ENCODE measurements around the gene MMP23B.

MMP23B gene

DNA sequence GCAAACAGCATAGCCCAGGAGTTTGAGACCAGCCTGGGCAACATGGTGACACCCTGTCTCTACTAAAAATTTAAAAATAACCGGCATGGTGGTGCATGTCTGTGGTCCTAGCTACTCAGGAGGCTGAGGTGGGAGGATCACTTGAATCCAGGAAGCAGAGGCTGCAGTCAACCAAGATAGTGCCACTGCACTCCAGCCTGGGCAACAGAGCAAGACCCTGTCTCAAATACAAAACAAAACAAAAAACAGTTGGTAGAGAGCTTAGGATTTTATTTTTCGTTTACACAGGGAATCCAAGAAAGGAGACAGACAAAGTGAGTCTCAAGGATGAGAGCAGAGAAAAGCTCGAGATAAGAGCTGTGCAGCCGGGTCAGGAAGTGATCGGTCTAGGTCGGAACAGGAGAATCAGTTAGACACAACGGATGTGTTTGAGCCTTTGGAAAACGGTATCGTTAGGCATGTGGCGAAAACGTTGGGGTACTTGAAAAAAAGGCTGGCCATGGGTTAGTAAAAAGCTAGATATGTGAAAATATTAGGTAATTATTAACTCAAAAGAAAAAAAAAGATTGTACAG, 18.4 kb upstream of the MMP23B start:
- Histone ChIP-seq H3K4me1 (ENCODE audit: control insufficient read depth in 1 of 2, insufficient read depth in 2 of 2, low read length in 2 of 2) (peaks cover 19 to 28% of the 10 kb centered on the region in 2 donors), H3K27ac (ENCODE audit: low read depth, low read length) (no peak overlapping the region), H3K36me3 (ENCODE audit: control insufficient read depth in 1 of 2, insufficient read depth in 2 of 2, low read length in 2 of 2) (peaks cover 0 to 8% of the 10 kb centered on the region in 2 donors), H3K9me3 (ENCODE audit: control insufficient read depth in 1 of 2, low read length in 2 of 2) (no peaks in the 10 kb centered on the region), H3K27me3 (ENCODE audit: control insufficient read depth in 1 of 2, insufficient read depth in 2 of 2, low read length in 2 of 2) (no peaks in the 10 kb centered on the region), H3K9ac (ENCODE audit: low read depth in 1 of 2, low read length in 2 of 2) (peak overlapping the region; percentile 29 to 94), H3K4me3 (ENCODE audit: low read depth in 1 of 2, low read length in 2 of 2) (peak overlapping the region; percentile 84 to 91)

DNA sequence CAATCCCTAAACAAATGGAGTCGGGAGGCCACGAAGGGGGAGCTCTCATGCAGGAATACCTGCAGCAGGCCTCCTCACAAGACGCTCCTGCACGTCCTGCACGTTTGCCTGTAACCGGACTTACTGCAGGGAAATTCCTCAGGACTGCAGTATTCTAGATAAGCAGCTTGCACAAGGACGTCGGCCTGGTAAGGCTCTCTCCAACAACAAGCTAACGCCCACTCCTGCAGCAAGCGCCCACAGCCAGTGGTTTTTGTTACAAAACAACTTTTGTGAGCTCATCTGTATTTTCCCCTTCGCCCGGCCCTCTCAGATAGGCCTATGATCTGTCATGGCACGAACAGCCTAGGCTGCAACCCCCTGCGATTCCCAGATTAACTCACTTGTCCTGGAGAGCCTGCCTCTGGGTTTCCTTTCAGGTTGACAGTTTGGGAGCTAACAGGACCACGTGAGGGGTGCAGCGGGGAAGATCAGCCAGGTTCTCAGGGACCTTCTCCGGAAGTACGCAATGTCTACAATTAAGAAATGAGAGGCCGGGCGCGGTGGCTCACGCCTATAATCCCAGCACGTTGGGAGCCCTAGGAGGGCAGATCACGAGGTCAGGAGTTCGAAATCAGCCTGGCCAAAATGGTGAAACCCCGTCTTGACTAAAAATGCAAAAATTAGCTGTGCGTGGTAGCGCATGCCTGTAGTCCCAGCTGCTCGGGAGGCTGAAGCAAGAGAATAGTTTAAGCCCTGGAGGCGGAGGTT, 17.6 kb upstream of the MMP23B start:
- Histone ChIP-seq H3K4me1 (ENCODE audit: control insufficient read depth in 1 of 2, insufficient read depth in 2 of 2, low read length in 2 of 2) (peaks cover 19 to 28% of the 10 kb centered on the region in 2 donors), H3K27me3 (ENCODE audit: control insufficient read depth in 1 of 2, insufficient read depth in 2 of 2, low read length in 2 of 2) (no peaks in the 10 kb centered on the region), H3K9me3 (ENCODE audit: control insufficient read depth in 1 of 2, low read length in 2 of 2) (no peaks in the 10 kb centered on the region), H3K4me3 (ENCODE audit: low read depth in 1 of 2, low read length in 2 of 2) (peak overlapping the region; percentile 84 to 91), H3K36me3 (ENCODE audit: control insufficient read depth in 1 of 2, insufficient read depth in 2 of 2, low read length in 2 of 2) (peaks cover 0 to 8% of the 10 kb centered on the region in 2 donors), H3K27ac (ENCODE audit: low read depth, low read length) (no peak overlapping the region), H3K9ac (ENCODE audit: low read depth in 1 of 2, low read length in 2 of 2) (peak overlapping the region; percentile 29 to 94)

DNA sequence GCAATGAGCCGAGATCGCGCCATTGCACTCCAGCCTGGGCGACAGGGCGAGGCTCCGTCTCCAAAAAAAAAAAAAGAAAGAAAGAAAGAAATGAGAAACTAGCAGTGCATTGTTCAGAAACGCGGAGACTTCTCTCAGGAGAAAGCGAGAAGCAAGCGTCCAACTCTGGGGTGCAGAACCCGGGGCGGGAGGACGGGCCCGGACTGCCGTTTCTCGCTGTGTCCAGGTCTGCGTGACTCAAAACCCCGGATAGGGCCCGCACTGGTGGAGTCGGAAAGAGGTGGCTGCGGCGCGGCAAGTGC, 17.1 kb upstream of the MMP23B start:
- Histone ChIP-seq H3K9ac (ENCODE audit: low read depth in 1 of 2, low read length in 2 of 2) (peak overlapping the region; percentile 13 to 94), H3K27me3 (ENCODE audit: control insufficient read depth in 1 of 2, insufficient read depth in 2 of 2, low read length in 2 of 2) (no peaks in the 10 kb centered on the region), H3K4me1 (ENCODE audit: control insufficient read depth in 1 of 2, insufficient read depth in 2 of 2, low read length in 2 of 2) (peaks cover 19 to 28% of the 10 kb centered on the region in 2 donors), H3K9me3 (ENCODE audit: control insufficient read depth in 1 of 2, low read length in 2 of 2) (no peaks in the 10 kb centered on the region), H3K27ac (ENCODE audit: low read depth, low read length) (peak overlapping the region; percentile 44), H3K36me3 (ENCODE audit: control insufficient read depth in 1 of 2, insufficient read depth in 2 of 2, low read length in 2 of 2) (peaks cover 0 to 8% of the 10 kb centered on the region in 2 donors), H3K4me3 (ENCODE audit: low read depth in 1 of 2, low read length in 2 of 2) (peak overlapping the region; percentile 84 to 91)

DNA sequence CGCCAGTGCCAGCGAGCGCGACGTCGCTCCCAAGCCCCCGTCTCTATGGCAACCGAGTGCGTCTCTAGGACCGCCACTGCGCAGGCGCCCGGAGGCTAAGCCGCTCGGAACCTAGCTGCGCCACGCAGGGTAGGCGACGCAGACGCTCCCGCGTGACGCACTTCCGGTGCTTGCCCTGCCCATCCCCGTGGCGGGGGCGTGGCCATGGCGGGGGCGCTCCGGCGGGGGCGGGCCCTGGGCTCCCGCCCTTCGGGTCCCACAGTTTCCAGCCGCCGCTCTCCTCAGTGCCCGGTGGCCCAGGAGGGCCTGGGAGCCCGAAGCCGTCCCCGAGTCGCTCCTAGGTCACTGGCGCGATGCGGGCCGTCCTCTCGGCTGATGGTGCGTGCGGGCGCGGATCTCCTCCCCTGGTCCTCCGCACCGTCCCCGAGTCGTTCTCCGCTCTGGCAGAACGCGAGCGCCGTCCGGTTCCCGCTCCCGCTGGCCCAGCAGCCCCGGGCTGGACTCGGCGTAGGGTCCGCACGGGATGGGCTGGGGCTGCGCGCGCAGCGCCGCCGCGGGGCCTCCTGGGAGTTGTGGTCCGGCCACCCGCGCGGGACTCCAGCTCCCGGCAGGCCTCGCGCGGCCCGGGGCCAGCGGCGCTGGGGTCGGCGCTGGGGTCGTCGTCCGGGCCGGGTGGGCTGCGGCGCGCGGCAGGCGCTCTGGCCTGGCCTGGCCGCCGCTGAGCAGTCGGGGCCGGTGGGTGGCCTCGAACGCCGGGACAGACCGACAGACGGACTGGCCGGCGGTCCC, 16.5 kb upstream of the MMP23B start, which contains the start of gene MIB2:
Gene MIB2 (plus strand): TSS at position 245 of the 789 bp plus-strand sequence. CDS start 7,953 bp downstream, outside the sequence.
- H3K27me3 ChIP-seq (ENCODE audit: control insufficient read depth in 1 of 2, insufficient read depth in 2 of 2, low read length in 2 of 2): no peaks in the 10 kb centered on the region
- no peaks in the 10 kb centered on the region for H3K9me3 ChIP-seq (ENCODE audit: control insufficient read depth in 1 of 2, low read length in 2 of 2)
- peak within 1 kb of the TSS; percentile 94 for H3K9ac ChIP-seq (ENCODE audit: low read depth in 1 of 2, low read length in 2 of 2)
- peaks cover 0 to 8% of the 10 kb centered on the region in 2 donors for H3K36me3 ChIP-seq (ENCODE audit: control insufficient read depth in 1 of 2, insufficient read depth in 2 of 2, low read length in 2 of 2)
- H3K27ac ChIP-seq (ENCODE audit: low read depth, low read length): peak within 1 kb of the TSS; percentile 100
- H3K4me3 ChIP-seq (ENCODE audit: low read depth in 1 of 2, low read length in 2 of 2): peak within 1 kb of the TSS; percentile 84 to 91
- H3K4me1 ChIP-seq (ENCODE audit: control insufficient read depth in 1 of 2, insufficient read depth in 2 of 2, low read length in 2 of 2): peaks cover 19 to 28% of the 10 kb centered on the region in 2 donors

DNA sequence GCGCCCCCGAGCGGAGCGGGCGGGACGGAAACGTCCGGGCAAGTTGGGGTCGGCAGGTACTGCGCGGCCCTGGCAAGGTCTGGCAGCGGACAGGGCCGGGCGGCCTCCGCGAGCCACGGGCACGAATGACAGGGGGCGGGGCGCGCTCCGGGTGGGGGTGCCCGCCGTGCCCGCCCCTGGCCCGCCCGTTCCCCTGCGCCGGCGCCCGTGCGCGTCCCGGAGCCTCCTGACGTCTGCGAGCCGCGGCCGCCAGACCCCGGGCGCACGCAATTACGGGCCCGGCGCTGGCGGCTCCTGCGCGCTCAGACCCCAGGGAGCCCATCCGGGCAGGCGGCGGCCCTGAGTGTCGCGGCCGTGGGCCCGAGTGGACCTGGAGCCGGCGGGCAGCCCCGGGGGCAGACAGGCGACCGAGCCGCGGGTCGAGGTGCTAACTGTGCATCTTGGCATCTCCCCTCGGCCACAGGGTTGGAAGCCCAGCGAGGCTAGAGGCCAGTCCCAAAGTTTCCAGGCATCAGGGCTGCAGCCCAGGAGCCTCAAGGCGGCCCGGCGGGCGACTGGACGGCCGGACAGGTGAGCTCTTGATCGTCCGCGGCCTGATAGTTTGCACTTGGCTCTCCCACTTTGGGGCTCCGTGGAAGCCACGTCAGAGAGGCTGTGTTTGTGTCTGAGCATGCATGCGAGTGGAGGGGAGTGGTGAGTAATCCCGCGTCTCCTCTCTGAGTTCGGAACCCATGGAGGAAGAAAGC, 15.8 kb upstream of the MMP23B start:
- Histone ChIP-seq H3K4me1 (ENCODE audit: control insufficient read depth in 1 of 2, insufficient read depth in 2 of 2, low read length in 2 of 2) (peaks cover 19 to 28% of the 10 kb centered on the region in 2 donors), H3K27ac (ENCODE audit: low read depth, low read length) (peak overlapping the region; percentile 69), H3K27me3 (ENCODE audit: control insufficient read depth in 1 of 2, insufficient read depth in 2 of 2, low read length in 2 of 2) (no peaks in the 10 kb centered on the region), H3K9ac (ENCODE audit: low read depth in 1 of 2, low read length in 2 of 2) (peak overlapping the region; percentile 48 to 94), H3K4me3 (ENCODE audit: low read depth in 1 of 2, low read length in 2 of 2) (peak overlapping the region; percentile 84 to 91), H3K36me3 (ENCODE audit: control insufficient read depth in 1 of 2, insufficient read depth in 2 of 2, low read length in 2 of 2) (peaks cover 0 to 8% of the 10 kb centered on the region in 2 donors), H3K9me3 (ENCODE audit: control insufficient read depth in 1 of 2, low read length in 2 of 2) (no peaks in the 10 kb centered on the region)

DNA sequence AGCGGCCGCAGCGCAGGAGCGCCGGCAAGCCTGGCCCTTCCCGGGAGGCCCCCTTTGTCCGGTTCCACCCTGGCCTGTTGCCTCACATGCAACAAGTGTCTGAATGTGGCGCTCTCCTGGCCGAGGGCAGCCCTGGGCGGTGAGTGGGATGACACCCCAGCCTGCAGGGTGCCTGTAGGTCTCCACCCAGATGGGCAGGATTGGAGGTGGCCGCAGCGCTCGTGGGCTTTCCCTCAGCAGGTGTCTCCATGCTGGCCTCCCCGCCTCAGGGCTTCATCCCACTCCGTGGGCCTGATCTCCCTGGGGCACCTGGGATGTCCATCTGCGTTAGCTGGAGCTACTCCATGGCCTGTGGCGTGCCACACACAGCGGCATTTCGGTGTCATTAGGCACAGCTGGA, 15.1 kb upstream of the MMP23B start:
- H3K4me1 ChIP-seq (ENCODE audit: control insufficient read depth in 1 of 2, insufficient read depth in 2 of 2, low read length in 2 of 2): peaks cover 19 to 28% of the 10 kb centered on the region in 2 donors
- no peaks in the 10 kb centered on the region for H3K9me3 ChIP-seq (ENCODE audit: control insufficient read depth in 1 of 2, low read length in 2 of 2)
- peaks cover 0 to 8% of the 10 kb centered on the region in 2 donors for H3K36me3 ChIP-seq (ENCODE audit: control insufficient read depth in 1 of 2, insufficient read depth in 2 of 2, low read length in 2 of 2)
- H3K4me3 ChIP-seq (ENCODE audit: low read depth in 1 of 2, low read length in 2 of 2): peak overlapping the region; percentile 84 to 91
- no peak overlapping the region for H3K27ac ChIP-seq (ENCODE audit: low read depth, low read length)
- H3K27me3 ChIP-seq (ENCODE audit: control insufficient read depth in 1 of 2, insufficient read depth in 2 of 2, low read length in 2 of 2): no peaks in the 10 kb centered on the region
- H3K9ac ChIP-seq (ENCODE audit: low read depth in 1 of 2, low read length in 2 of 2): peak overlapping the region; percentile 48 to 94

DNA sequence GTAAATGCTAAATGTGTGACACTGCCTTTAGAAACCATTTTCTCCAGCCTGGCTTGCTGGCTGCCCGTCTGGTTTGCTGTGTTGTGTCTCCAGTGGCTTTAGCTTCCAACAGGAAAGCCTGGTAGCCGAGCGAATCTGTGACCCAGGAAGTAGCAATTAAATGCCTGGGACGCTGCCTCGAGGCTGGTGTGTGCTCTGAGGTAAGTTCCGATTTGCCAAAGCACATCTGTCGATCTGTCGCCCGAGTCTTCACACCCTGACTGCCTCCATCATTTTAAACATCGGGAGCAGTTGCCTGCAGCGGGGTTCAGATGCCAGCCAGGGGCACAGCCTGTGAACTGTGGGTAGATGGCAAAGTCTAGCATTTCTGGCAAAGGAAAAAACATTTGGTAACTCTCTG, 14.5 kb upstream of the MMP23B start:
- Histone ChIP-seq H3K4me3 (ENCODE audit: low read depth in 1 of 2, low read length in 2 of 2) (no peak overlapping the region), H3K9me3 (ENCODE audit: control insufficient read depth in 1 of 2, low read length in 2 of 2) (no peaks in the 10 kb centered on the region), H3K9ac (ENCODE audit: low read depth in 1 of 2, low read length in 2 of 2) (no peak overlapping the region)

DNA sequence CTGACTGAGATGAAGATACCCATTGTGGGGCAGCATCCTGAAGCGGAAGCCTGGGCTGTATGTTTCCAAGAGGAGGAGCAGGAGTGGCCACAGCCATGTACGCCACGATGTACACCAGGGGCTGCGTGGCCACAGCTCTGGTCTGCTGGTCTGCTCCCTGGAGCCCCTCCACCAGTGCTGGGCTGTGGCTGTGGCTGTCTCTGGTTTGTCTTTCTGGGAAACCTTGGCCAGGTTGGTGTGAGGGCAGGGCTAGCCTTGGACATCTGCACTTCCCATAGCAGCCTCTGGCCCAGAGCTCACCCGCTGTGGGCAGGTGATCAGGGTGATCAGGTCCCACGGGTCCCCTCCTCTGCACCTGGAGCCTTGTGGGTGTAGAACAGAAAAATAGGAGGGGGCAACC, 14.0 kb upstream of the MMP23B start:
- no peaks in the 10 kb centered on the region for H3K27me3 ChIP-seq (ENCODE audit: control insufficient read depth in 1 of 2, insufficient read depth in 2 of 2, low read length in 2 of 2)
- H3K27ac ChIP-seq (ENCODE audit: low read depth, low read length): no peak overlapping the region
- no peak overlapping the region for H3K4me3 ChIP-seq (ENCODE audit: low read depth in 1 of 2, low read length in 2 of 2)
- no peak overlapping the region for H3K9ac ChIP-seq (ENCODE audit: low read depth in 1 of 2, low read length in 2 of 2)
- peaks cover 19 to 28% of the 10 kb centered on the region in 2 donors for H3K4me1 ChIP-seq (ENCODE audit: control insufficient read depth in 1 of 2, insufficient read depth in 2 of 2, low read length in 2 of 2)
- H3K36me3 ChIP-seq (ENCODE audit: control insufficient read depth in 1 of 2, insufficient read depth in 2 of 2, low read length in 2 of 2): peaks cover 0 to 8% of the 10 kb centered on the region in 2 donors
- H3K9me3 ChIP-seq (ENCODE audit: control insufficient read depth in 1 of 2, low read length in 2 of 2): no peaks in the 10 kb centered on the region

More for the DNA sequence above, 14.5 kb upstream of the MMP23B start:
- Histone ChIP-seq H3K4me1 (ENCODE audit: control insufficient read depth in 1 of 2, insufficient read depth in 2 of 2, low read length in 2 of 2) (peaks cover 19 to 28% of the 10 kb centered on the region in 2 donors), H3K36me3 (ENCODE audit: control insufficient read depth in 1 of 2, insufficient read depth in 2 of 2, low read length in 2 of 2) (peaks cover 0 to 8% of the 10 kb centered on the region in 2 donors), H3K27ac (ENCODE audit: low read depth, low read length) (no peak overlapping the region), H3K27me3 (ENCODE audit: control insufficient read depth in 1 of 2, insufficient read depth in 2 of 2, low read length in 2 of 2) (no peaks in the 10 kb centered on the region)

DNA sequence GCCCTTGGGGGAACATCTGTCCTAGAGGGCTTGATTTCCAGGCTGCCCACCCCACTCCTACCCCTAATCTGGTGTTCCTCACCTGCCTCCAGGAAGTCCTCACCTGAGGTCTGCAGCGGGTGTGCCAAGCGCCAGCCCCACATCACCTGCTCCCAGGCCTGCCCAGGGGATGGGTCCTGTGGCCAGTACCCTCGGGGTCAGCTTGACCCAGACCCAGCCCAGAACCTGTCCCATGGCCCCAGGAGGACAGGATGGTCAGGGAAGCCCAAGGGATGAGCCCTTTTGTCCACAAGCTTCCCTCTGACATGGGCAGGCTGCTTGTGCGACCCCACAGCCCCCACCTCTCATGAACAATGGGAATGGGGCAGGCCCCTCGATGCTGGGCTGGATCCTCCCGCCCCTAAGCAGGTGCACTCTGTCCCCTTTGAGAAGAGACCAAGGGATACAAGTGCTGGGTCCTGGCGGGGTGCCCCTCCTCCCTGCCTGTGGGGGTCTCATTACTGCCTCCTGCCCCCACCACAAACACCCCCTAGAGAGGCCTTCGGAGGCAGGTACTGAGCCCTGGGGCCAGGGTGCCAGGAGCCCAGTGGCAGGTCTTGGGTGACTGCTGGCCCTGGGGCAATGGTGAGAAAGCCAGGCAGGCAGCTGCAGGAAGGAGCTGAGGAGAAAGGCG, 13.4 kb upstream of the MMP23B start:
- Histone ChIP-seq H3K27ac (ENCODE audit: low read depth, low read length) (no peak overlapping the region), H3K4me1 (ENCODE audit: control insufficient read depth in 1 of 2, insufficient read depth in 2 of 2, low read length in 2 of 2) (peaks cover 19 to 25% of the 10 kb centered on the region in 2 donors), H3K4me3 (ENCODE audit: low read depth in 1 of 2, low read length in 2 of 2) (no peak overlapping the region), H3K9ac (ENCODE audit: low read depth in 1 of 2, low read length in 2 of 2) (no peak overlapping the region), H3K27me3 (ENCODE audit: control insufficient read depth in 1 of 2, insufficient read depth in 2 of 2, low read length in 2 of 2) (no peaks in the 10 kb centered on the region), H3K9me3 (ENCODE audit: control insufficient read depth in 1 of 2, low read length in 2 of 2) (no peaks in the 10 kb centered on the region), H3K36me3 (ENCODE audit: control insufficient read depth in 1 of 2, insufficient read depth in 2 of 2, low read length in 2 of 2) (peaks cover 0 to 8% of the 10 kb centered on the region in 2 donors)
